ENCODE results near the gene ITPKB. TPM values are rescaled to one million over a fixed set of nuclear protein-coding genes. Genes with fewer than 3 reads are reported as not detected.

Gene ITPKB
- total and polyA plus RNA-seq, 7 experiments from 2014 or later, result 51.7 to 429 (median 177) TPM

- ChIA-PET POLR2A (interaction anchor here (1.0 to 3.1 kb wide), 4 partner anchors 17 to 48 kb away, joined by 4 to 15 read pairs (median 5); no protein-coding TSS in a partner anchor), CTCF (interaction anchor here (0.7 to 1.7 kb wide), 6 partner anchors 12 to 115 kb away, joined by 3 to 6 read pairs (median 4); no protein-coding TSS in a partner anchor)
- ATAC-seq, result no peak
- DNase-seq, result no peak
- peaks cover 9 to 40% (median 35%) of the 10 kb centered on the region in 5 donors for H3K36me3 Mint-ChIP-seq
- intact Hi-C loops (cut with micrococcal nuclease), result loop anchor here in 1 of 2 donors (2.0 kb wide), 1 partner anchor 76 kb away; no protein-coding TSS in a partner anchor
- H3K4me3 Mint-ChIP-seq, result peak overlapping the region; percentile 52 to 92 (median 82)
- Histone ChIP-seq H3K36me3 (ENCODE audit: control insufficient read depth in 2 of 3, insufficient read depth in 3 of 3, low read length in 3 of 3) (peaks cover 0 to 20% (median 8%) of the 10 kb centered on the region in 3 experiments), H3K27me3 (ENCODE audit: control insufficient read depth in 2 of 2, insufficient read depth in 2 of 2, low read length in 2 of 2) (no peaks in the 10 kb centered on the region), H3K4me3 (ENCODE audit: low read length) (peak overlapping the region; percentile 25), H3K9me3 (ENCODE audit: control insufficient read depth in 2 of 3, low read length in 3 of 3) (no peaks in the 10 kb centered on the region), H3K4me1 (ENCODE audit: control insufficient read depth in 2 of 2, insufficient read depth in 2 of 2, low read length in 2 of 2) (peaks cover 60 to 90% of the 10 kb centered on the region in 2 donors), H3K27ac (ENCODE audit: low read depth, low read length) (peak overlapping the region; percentile 75)
- H3K27me3 Mint-ChIP-seq, result no peaks in the 10 kb centered on the region
- peaks cover 71 to 99% (median 92%) of the 10 kb centered on the region in 7 donors for H3K4me1 Mint-ChIP-seq
- H3K9me3 Mint-ChIP-seq, result peaks cover 0 to 20% (median 4%) of the 10 kb centered on the region in 11 donors
- peak overlapping the region; percentile 65 to 100 (median 95) for H3K27ac Mint-ChIP-seq
These were observed 28.6 kb downstream of the ITPKB start for GRCh38 chr1:226710501-226710900.

GRCh38 chr1:226709953-226710352, 29.1 kb downstream of the ITPKB start:
- ATAC-seq (no peak), DNase-seq (peak in 1 of 9 donors; percentile 63)
- ChIA-PET CTCF (interaction anchor here (0.9 to 1.7 kb wide), 4 partner anchors 12 to 116 kb away, joined by 3 to 6 read pairs (median 4); no protein-coding TSS in a partner anchor), POLR2A (interaction anchor here (1.3 to 3.1 kb wide), 3 partner anchors 17 to 48 kb away, joined by 4 to 15 read pairs (median 5); no protein-coding TSS in a partner anchor)
- Histone ChIP-seq H3K27ac (ENCODE audit: low read depth, low read length) (peak overlapping the region; percentile 75), H3K36me3 (ENCODE audit: control insufficient read depth in 2 of 3, insufficient read depth in 3 of 3, low read length in 3 of 3) (peaks cover 0 to 20% (median 8%) of the 10 kb centered on the region in 3 experiments), H3K4me3 (ENCODE audit: low read length) (peak overlapping the region; percentile 25), H3K4me1 (ENCODE audit: control insufficient read depth in 2 of 2, insufficient read depth in 2 of 2, low read length in 2 of 2) (peaks cover 56 to 89% of the 10 kb centered on the region in 2 donors), H3K9me3 (ENCODE audit: control insufficient read depth in 2 of 3, low read length in 3 of 3) (no peaks in the 10 kb centered on the region), H3K27me3 (ENCODE audit: control insufficient read depth in 2 of 2, insufficient read depth in 2 of 2, low read length in 2 of 2) (no peaks in the 10 kb centered on the region)
- H3K36me3 Mint-ChIP-seq, result peaks cover 10 to 38% (median 35%) of the 10 kb centered on the region in 5 donors
- peak overlapping the region; percentile 75 to 100 (median 95) for H3K27ac Mint-ChIP-seq
- intact Hi-C loops (cut with micrococcal nuclease), result loop anchor here in 1 of 2 donors (2.0 kb wide), 1 partner anchor 75 kb away; no protein-coding TSS in a partner anchor
- H3K9me3 Mint-ChIP-seq, result peaks cover 0 to 21% (median 4%) of the 10 kb centered on the region in 11 donors
- H3K4me1 Mint-ChIP-seq, result peaks cover 72 to 99% (median 91%) of the 10 kb centered on the region in 7 donors
- H3K27me3 Mint-ChIP-seq, result no peaks in the 10 kb centered on the region
- peak overlapping the region; percentile 52 to 92 (median 82) for H3K4me3 Mint-ChIP-seq

- peak overlapping the region; percentile 82 to 100 (median 95) for H3K27ac Mint-ChIP-seq
- peak overlapping the region in 9 of 10 donors; percentile 81 to 92 (median 82) for H3K4me3 Mint-ChIP-seq
- peaks cover 0 to 20% (median 0%) of the 10 kb centered on the region in 11 donors for H3K9me3 Mint-ChIP-seq
- Histone ChIP-seq H3K4me3 (ENCODE audit: low read length) (no peak overlapping the region), H3K27me3 (ENCODE audit: control insufficient read depth in 2 of 2, insufficient read depth in 2 of 2, low read length in 2 of 2) (no peaks in the 10 kb centered on the region), H3K27ac (ENCODE audit: low read depth, low read length) (peak overlapping the region; percentile 75), H3K36me3 (ENCODE audit: control insufficient read depth in 2 of 3, insufficient read depth in 3 of 3, low read length in 3 of 3) (peaks cover 0 to 13% (median 8%) of the 10 kb centered on the region in 3 experiments), H3K4me1 (ENCODE audit: control insufficient read depth in 2 of 2, insufficient read depth in 2 of 2, low read length in 2 of 2) (peaks cover 51 to 91% of the 10 kb centered on the region in 2 donors), H3K9me3 (ENCODE audit: control insufficient read depth in 2 of 3, low read length in 3 of 3) (no peaks in the 10 kb centered on the region)
- peak; percentile 35 for ATAC-seq
- DNase-seq, result peak in 1 of 9 donors; percentile 46
- H3K36me3 Mint-ChIP-seq, result peaks cover 6 to 31% (median 30%) of the 10 kb centered on the region in 5 donors
- CTCF ChIA-PET, result interaction anchor here (1.3 kb wide), 1 partner anchor 11 kb away, joined by 3 read pairs; no protein-coding TSS in a partner anchor
- H3K27me3 Mint-ChIP-seq, result no peaks in the 10 kb centered on the region
- POLR2A ChIA-PET, result interaction anchor here (0.7 to 1.3 kb wide), 5 partner anchors 11 to 603 kb away, joined by 3 to 5 read pairs (median 4); no protein-coding TSS in a partner anchor
- peaks cover 69 to 99% (median 91%) of the 10 kb centered on the region in 7 donors for H3K4me1 Mint-ChIP-seq
- intact Hi-C loops (cut with micrococcal nuclease), result no loop called here
These were observed 30.1 kb downstream of the ITPKB start for GRCh38 chr1:226708967-226709396.

DNA sequence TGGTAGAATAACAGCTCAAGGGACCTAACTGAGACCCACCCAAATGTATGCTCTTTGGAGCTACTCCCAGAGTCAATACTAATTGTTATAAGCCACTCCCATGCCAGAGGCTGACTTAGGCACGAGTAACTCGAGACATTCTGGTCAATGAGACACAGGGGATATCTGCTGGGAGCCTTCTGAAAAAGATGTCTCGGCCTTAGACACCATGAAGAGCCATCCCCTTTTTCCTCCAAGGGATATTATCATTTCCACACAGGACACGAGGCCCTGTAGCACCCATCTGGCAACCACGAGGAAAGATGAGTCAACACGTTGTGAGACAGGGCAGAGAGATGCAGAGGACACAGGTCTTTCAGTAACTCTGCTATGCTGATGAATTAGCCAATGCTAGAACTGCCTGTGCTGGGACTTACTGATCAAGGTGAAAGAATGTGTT, 30.7 kb downstream of the ITPKB start:
- H3K9me3 ChIP-seq (ENCODE audit: control insufficient read depth in 2 of 3, low read length in 3 of 3), result no peaks in the 10 kb centered on the region
- Mint-ChIP-seq H3K27ac (peak overlapping the region; percentile 82 to 100 (median 95)), H3K27me3 (no peaks in the 10 kb centered on the region), H3K4me3 (peak overlapping the region; percentile 39 to 92 (median 82)), H3K36me3 (peaks cover 6 to 25% (median 24%) of the 10 kb centered on the region in 5 donors), H3K4me1 (peaks cover 67 to 98% (median 88%) of the 10 kb centered on the region in 7 donors), H3K9me3 (peaks cover 0 to 21% (median 0%) of the 10 kb centered on the region in 11 donors)
- H3K36me3 ChIP-seq (ENCODE audit: control insufficient read depth in 2 of 3, insufficient read depth in 3 of 3, low read length in 3 of 3), result peaks cover 0 to 13% (median 8%) of the 10 kb centered on the region in 3 experiments
- intact Hi-C loops (cut with micrococcal nuclease), result no loop called here
- H3K27me3 ChIP-seq (ENCODE audit: control insufficient read depth in 2 of 2, insufficient read depth in 2 of 2, low read length in 2 of 2), result no peaks in the 10 kb centered on the region
- peaks cover 49 to 88% of the 10 kb centered on the region in 2 donors for H3K4me1 ChIP-seq (ENCODE audit: control insufficient read depth in 2 of 2, insufficient read depth in 2 of 2, low read length in 2 of 2)
- peak in 1 of 9 donors; percentile 38 for DNase-seq
- H3K4me3 ChIP-seq (ENCODE audit: low read length), result no peak overlapping the region
- ChIA-PET CTCF (interaction anchor here (0.8 to 1.3 kb wide), 2 partner anchors 11 to 74 kb away, joined by 3 read pairs; no protein-coding TSS in a partner anchor), POLR2A (interaction anchor here (0.7 to 1.2 kb wide), 6 partner anchors 10 to 604 kb away, joined by 3 to 4 read pairs (median 3); no protein-coding TSS in a partner anchor)
- H3K27ac ChIP-seq (ENCODE audit: low read depth, low read length), result peak overlapping the region; percentile 75
- ATAC-seq, result peak; percentile 14

DNA sequence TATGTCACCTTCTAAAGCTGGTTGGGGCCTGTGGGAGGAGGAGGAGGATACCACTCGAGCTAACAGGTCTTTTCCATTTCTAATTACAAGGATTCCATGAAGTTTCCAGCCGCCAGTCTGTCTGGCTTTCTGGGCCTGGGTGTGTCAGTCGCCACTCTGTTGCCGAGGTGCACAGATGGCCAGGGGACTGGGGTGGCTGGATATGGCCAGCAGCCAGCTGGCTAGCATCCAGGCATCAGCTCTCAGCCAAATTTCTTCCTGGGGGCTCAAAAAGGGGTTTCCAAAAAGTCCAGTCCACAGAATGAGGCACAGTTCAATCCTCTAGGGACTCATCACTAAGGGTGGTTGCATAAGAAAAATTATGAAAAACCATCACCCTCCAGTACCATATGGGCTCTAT, 32.4 kb downstream of the ITPKB start:
- no peak for DNase-seq
- CTCF ChIA-PET, result interaction anchor here (0.8 to 1.1 kb wide), 2 partner anchors 52 to 58 kb away, joined by 3 read pairs; no protein-coding TSS in a partner anchor
- H3K4me1 Mint-ChIP-seq, result peaks cover 61 to 95% (median 85%) of the 10 kb centered on the region in 7 donors
- no peak overlapping the region for H3K4me3 Mint-ChIP-seq
- H3K9me3 ChIP-seq (ENCODE audit: control insufficient read depth in 2 of 3, low read length in 3 of 3), result no peaks in the 10 kb centered on the region
- H3K36me3 ChIP-seq (ENCODE audit: control insufficient read depth in 2 of 3, insufficient read depth in 3 of 3, low read length in 3 of 3), result peaks cover 0 to 13% (median 8%) of the 10 kb centered on the region in 3 experiments
- H3K27ac Mint-ChIP-seq, result peak overlapping the region in 5 of 9 donors; percentile 31 to 95 (median 85)
- intact Hi-C loops (cut with micrococcal nuclease), result no loop called here
- H3K36me3 Mint-ChIP-seq, result peaks cover 8 to 26% (median 20%) of the 10 kb centered on the region in 5 donors
- no peak for ATAC-seq
- no peaks in the 10 kb centered on the region for H3K27me3 ChIP-seq (ENCODE audit: control insufficient read depth in 2 of 2, insufficient read depth in 2 of 2, low read length in 2 of 2)
- POLR2A ChIA-PET, result interaction anchor here (0.8 to 1.9 kb wide), 7 partner anchors 10 to 66 kb away, joined by 3 to 6 read pairs (median 3); no protein-coding TSS in a partner anchor
- H3K27me3 Mint-ChIP-seq, result no peaks in the 10 kb centered on the region
- peaks cover 0 to 29% (median 0%) of the 10 kb centered on the region in 11 donors for H3K9me3 Mint-ChIP-seq
- H3K4me1 ChIP-seq (ENCODE audit: control insufficient read depth in 2 of 2, insufficient read depth in 2 of 2, low read length in 2 of 2), result peaks cover 42 to 88% of the 10 kb centered on the region in 2 donors
- H3K27ac ChIP-seq (ENCODE audit: low read depth, low read length), result peak overlapping the region; percentile 93
- H3K4me3 ChIP-seq (ENCODE audit: low read length), result no peak overlapping the region

Measured in naive thymus-derived CD4-positive, alpha-beta T cell (primary cell).